ENCODE measurements around the gene WFIKKN1. TPM values are rescaled to one million over a fixed set of nuclear protein-coding genes. Genes with fewer than 3 reads are reported as not detected.

Gene WFIKKN1
- total and polyA plus RNA-seq, 2 of the 13 experiments (the other 11 are each of a cell fraction or from before 2014, with no cell fraction given), result 1.7 to 4.9 TPM

- TF ChIP-seq, protein P1, sequence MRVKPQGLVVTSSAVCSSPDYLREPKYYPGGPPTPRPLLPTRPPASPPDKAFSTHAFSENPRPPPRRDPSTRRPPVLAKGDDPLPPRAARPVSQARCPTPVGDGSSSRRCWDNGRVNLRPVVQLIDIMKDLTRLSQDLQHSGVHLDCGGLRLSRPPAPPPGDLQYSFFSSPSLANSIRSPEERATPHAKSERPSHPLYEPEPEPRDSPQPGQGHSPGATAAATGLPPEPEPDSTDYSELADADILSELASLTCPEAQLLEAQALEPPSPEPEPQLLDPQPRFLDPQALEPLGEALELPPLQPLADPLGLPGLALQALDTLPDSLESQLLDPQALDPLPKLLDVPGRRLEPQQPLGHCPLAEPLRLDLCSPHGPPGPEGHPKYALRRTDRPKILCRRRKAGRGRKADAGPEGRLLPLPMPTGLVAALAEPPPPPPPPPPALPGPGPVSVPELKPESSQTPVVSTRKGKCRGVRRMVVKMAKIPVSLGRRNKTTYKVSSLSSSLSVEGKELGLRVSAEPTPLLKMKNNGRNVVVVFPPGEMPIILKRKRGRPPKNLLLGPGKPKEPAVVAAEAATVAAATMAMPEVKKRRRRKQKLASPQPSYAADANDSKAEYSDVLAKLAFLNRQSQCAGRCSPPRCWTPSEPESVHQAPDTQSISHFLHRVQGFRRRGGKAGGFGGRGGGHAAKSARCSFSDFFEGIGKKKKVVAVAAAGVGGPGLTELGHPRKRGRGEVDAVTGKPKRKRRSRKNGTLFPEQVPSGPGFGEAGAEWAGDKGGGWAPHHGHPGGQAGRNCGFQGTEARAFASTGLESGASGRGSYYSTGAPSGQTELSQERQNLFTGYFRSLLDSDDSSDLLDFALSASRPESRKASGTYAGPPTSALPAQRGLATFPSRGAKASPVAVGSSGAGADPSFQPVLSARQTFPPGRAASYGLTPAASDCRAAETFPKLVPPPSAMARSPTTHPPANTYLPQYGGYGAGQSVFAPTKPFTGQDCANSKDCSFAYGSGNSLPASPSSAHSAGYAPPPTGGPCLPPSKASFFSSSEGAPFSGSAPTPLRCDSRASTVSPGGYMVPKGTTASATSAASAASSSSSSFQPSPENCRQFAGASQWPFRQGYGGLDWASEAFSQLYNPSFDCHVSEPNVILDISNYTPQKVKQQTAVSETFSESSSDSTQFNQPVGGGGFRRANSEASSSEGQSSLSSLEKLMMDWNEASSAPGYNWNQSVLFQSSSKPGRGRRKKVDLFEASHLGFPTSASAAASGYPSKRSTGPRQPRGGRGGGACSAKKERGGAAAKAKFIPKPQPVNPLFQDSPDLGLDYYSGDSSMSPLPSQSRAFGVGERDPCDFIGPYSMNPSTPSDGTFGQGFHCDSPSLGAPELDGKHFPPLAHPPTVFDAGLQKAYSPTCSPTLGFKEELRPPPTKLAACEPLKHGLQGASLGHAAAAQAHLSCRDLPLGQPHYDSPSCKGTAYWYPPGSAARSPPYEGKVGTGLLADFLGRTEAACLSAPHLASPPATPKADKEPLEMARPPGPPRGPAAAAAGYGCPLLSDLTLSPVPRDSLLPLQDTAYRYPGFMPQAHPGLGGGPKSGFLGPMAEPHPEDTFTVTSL (CRISPR knock-in tag; IDR thresholded peaks at IDR 0.05; ENCODE audit: borderline replicate concordance), result no peak
- TF ChIP-seq SP2 (CRISPR knock-in tag; IDR thresholded peaks at IDR 0.05) (peak; percentile 82), ZNF430 (CRISPR knock-in tag; IDR thresholded peaks at IDR 0.05) (peak; percentile 2; the same call in 1 of the 2 replicates), ZNF414 (CRISPR knock-in tag; IDR thresholded peaks at IDR 0.05) (0 out of 2 replicates have a peak, but pooled peaks have one; percentile 8), BRD4 (CRISPR knock-in tag; IDR thresholded peaks at IDR 0.05) (0 out of 2 replicates have a peak, but pooled peaks have one; percentile 54), HOXA5 (CRISPR knock-in tag; IDR thresholded peaks at IDR 0.05) (peak; percentile 47; the same call in 1 of the 2 replicates), ZNF121 (CRISPR knock-in tag; IDR thresholded peaks at IDR 0.05) (no peak), ZNF749 (CRISPR knock-in tag; IDR thresholded peaks at IDR 0.05; ENCODE audit: borderline replicate concordance) (peak; percentile 63; the same call in 1 of the 2 replicates), ZNF768 (CRISPR knock-in tag; IDR thresholded peaks at IDR 0.05) (peak; percentile 63; the same call in 1 of the 2 replicates), BRCA1 (CRISPR knock-in tag; IDR thresholded peaks at IDR 0.05) (no peak), RBM39 (IDR thresholded peaks at IDR 0.05; ENCODE audit: low read depth, low read length, poor library complexity, severe bottlenecking) (peak; percentile 14)
- TF ChIP-seq, protein P2, sequence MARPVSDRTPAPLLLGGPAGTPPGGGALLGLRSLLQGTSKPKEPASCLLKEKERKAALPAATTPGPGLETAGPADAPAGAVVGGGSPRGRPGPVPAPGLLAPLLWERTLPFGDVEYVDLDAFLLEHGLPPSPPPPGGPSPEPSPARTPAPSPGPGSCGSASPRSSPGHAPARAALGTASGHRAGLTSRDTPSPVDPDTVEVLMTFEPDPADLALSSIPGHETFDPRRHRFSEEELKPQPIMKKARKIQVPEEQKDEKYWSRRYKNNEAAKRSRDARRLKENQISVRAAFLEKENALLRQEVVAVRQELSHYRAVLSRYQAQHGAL (CRISPR knock-in tag; IDR thresholded peaks at IDR 0.05; ENCODE audit: not compliant biosample characterization), result no peak
- TF ChIP-seq, protein P3, sequence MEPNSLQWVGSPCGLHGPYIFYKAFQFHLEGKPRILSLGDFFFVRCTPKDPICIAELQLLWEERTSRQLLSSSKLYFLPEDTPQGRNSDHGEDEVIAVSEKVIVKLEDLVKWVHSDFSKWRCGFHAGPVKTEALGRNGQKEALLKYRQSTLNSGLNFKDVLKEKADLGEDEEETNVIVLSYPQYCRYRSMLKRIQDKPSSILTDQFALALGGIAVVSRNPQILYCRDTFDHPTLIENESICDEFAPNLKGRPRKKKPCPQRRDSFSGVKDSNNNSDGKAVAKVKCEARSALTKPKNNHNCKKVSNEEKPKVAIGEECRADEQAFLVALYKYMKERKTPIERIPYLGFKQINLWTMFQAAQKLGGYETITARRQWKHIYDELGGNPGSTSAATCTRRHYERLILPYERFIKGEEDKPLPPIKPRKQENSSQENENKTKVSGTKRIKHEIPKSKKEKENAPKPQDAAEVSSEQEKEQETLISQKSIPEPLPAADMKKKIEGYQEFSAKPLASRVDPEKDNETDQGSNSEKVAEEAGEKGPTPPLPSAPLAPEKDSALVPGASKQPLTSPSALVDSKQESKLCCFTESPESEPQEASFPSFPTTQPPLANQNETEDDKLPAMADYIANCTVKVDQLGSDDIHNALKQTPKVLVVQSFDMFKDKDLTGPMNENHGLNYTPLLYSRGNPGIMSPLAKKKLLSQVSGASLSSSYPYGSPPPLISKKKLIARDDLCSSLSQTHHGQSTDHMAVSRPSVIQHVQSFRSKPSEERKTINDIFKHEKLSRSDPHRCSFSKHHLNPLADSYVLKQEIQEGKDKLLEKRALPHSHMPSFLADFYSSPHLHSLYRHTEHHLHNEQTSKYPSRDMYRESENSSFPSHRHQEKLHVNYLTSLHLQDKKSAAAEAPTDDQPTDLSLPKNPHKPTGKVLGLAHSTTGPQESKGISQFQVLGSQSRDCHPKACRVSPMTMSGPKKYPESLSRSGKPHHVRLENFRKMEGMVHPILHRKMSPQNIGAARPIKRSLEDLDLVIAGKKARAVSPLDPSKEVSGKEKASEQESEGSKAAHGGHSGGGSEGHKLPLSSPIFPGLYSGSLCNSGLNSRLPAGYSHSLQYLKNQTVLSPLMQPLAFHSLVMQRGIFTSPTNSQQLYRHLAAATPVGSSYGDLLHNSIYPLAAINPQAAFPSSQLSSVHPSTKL (CRISPR knock-in tag; IDR thresholded peaks at IDR 0.05), result 0 out of 2 replicates have a peak, but pooled peaks have one; percentile 17
- TF ChIP-seq, protein P4, sequence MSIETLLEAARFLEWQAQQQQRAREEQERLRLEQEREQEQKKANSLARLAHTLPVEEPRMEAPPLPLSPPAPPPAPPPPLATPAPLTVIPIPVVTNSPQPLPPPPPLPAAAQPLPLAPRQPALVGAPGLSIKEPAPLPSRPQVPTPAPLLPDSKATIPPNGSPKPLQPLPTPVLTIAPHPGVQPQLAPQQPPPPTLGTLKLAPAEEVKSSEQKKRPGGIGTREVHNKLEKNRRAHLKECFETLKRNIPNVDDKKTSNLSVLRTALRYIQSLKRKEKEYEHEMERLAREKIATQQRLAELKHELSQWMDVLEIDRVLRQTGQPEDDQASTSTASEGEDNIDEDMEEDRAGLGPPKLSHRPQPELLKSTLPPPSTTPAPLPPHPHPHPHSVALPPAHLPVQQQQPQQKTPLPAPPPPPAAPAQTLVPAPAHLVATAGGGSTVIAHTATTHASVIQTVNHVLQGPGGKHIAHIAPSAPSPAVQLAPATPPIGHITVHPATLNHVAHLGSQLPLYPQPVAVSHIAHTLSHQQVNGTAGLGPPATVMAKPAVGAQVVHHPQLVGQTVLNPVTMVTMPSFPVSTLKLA (IDR thresholded peaks at IDR 0.05), result peak; percentile 17; the same call in 1 of the 2 replicates
These were observed 49.2 kb downstream of the WFIKKN1 start, which contains the start of gene STUB1 (continued) for GRCh38 chr16:679814-680624.
